Measurements from ENCODE around the gene RGMA. TPM values are rescaled to one million over a fixed set of nuclear protein-coding genes. Genes with fewer than 3 reads are reported as not detected.
A peak's percentile ranks its signal among the peaks of the same experiment; 100 is the strongest.
"Not testable (repeated sequence)": the region's sequence is repeated elsewhere in the genome, so short reads cannot be mapped to it uniquely, and the experiment has no call there.

Gene RGMA
- total RNA-seq, 4 donors from 2014 or later, result 5.6 to 12.8 (median 8.5) TPM

- TF ChIP-seq CTCF (IDR thresholded peaks at IDR 0.05), result no peak
- DNase-seq (ENCODE audit: low spot score) (no peak), ATAC-seq (ENCODE audit: low FRiP score) (no peak)
Observed at GRCh38 chr15:93033434-93034045, 55.5 kb downstream of the RGMA start.

GRCh38 chr15:93032515-93033206 lies 56.4 kb downstream of the RGMA start:
- ATAC-seq (ENCODE audit: low FRiP score); DNase-seq (ENCODE audit: low spot score): not testable (repeated sequence)

GRCh38 chr15:93031557-93032384 lies 57.2 kb downstream of the RGMA start:
- ATAC-seq (ENCODE audit: low FRiP score); DNase-seq (ENCODE audit: low spot score): not testable (repeated sequence)

GRCh38 chr15:93031103-93031464 lies 57.9 kb downstream of the RGMA start:
- TF ChIP-seq CTCF (IDR thresholded peaks at IDR 0.05), result no peak
- ATAC-seq (ENCODE audit: low FRiP score) (no peak), DNase-seq (ENCODE audit: low spot score) (no peak)

GRCh38 chr15:93030430-93031102 lies 58.4 kb downstream of the RGMA start:
- TF ChIP-seq CTCF (IDR thresholded peaks at IDR 0.05), result peak in 1 of 3 donors; percentile 2
- ATAC-seq (ENCODE audit: low FRiP score) (peak; percentile 58), DNase-seq (ENCODE audit: low spot score) (peak; percentile 53)

- no peak for DNase-seq (ENCODE audit: low spot score)
- no peak for TF ChIP-seq CTCF (IDR thresholded peaks at IDR 0.05)
- peak; percentile 26 for ATAC-seq (ENCODE audit: low FRiP score)
Observed at GRCh38 chr15:93029836-93030429, 59.1 kb downstream of the RGMA start.

GRCh38 chr15:93029214-93029835 lies 59.7 kb downstream of the RGMA start:
- TF ChIP-seq CTCF (IDR thresholded peaks at IDR 0.05), result no peak
- DNase-seq (ENCODE audit: low spot score), result no peak
- ATAC-seq (ENCODE audit: low FRiP score), result no peak
